GM21529 (cell line): ENCODE results near the gene RSKR.
"Not testable (repeated sequence)": the region's sequence is repeated elsewhere in the genome, so short reads cannot be mapped to it uniquely, and the experiment has no call there.

Experiments used
- ATAC-seq: cut with Tn5 transposase; IDR thresholded peaks from one replicate; pipeline ENCODE4 v1.9.1; 2021; ENCODE audit not compliant: unreplicated experiment

The RSKR gene

GRCh38 chr17:28579526-28579925 lies 34.5 kb downstream of the RSKR start:
- ATAC-seq, result no peak

- ATAC-seq, result no peak
These were observed 35.5 kb downstream of the RSKR start for GRCh38 chr17:28578246-28579195.

- ATAC-seq, result no peak
These were observed 36.5 kb downstream of the RSKR start for GRCh38 chr17:28577466-28577824.

GRCh38 chr17:28576758-28577465 lies 37.1 kb downstream of the RSKR start, which contains the start of gene ALDOC:
TSS of gene ALDOC (minus strand) at chr17:28576895. CDS start at chr17:28575532, 1,363 bp downstream.
- ATAC-seq, result peak; percentile 77

- ATAC-seq, result not testable (repeated sequence)
These were observed 38.0 kb downstream of the RSKR start for GRCh38 chr17:28576016-28576415.

GRCh38 chr17:28575126-28575795 lies 38.7 kb downstream of the RSKR start:
- no peak for ATAC-seq

GRCh38 chr17:28574526-28574925 lies 39.5 kb downstream of the RSKR start:
- ATAC-seq, result no peak

- no peak for ATAC-seq
These were observed 40.0 kb downstream of the RSKR start for GRCh38 chr17:28573966-28574480.

- ATAC-seq, result no peak
These were observed 40.5 kb downstream of the RSKR start for GRCh38 chr17:28573521-28573920.

- ATAC-seq, result no peak
These were observed 41.0 kb downstream of the RSKR start for GRCh38 chr17:28573040-28573380.

GRCh38 chr17:28572259-28573039 lies 41.5 kb downstream of the RSKR start:
- ATAC-seq, result no peak

- ATAC-seq, result peak; percentile 78
These were observed 42.4 kb downstream of the RSKR start, which contains the start of gene PIGS for GRCh38 chr17:28571361-28572122. TSS of gene PIGS (minus strand) at chr17:28571524. CDS start at chr17:28571496, 28 bp downstream.

- ATAC-seq, result peak; percentile 38
These were observed 43.1 kb downstream of the RSKR start for GRCh38 chr17:28570716-28571360.

- no peak for ATAC-seq
These were observed 44.5 kb downstream of the RSKR start for GRCh38 chr17:28569446-28569845.

GRCh38 chr17:28567604-28568003 lies 46.4 kb downstream of the RSKR start:
- ATAC-seq, result no peak

GRCh38 chr17:28563475-28563874 lies 50.5 kb downstream of the RSKR start:
- ATAC-seq, result no peak
